NCI-H526 (cell line): Measurements from ENCODE around the gene TSPAN15.

Source experiments
- DNase-seq, 2 experiments: peaks; one replicate each; lab custom pipeline; 2025; lab: John Stamatoyannopoulos, UW

TSPAN15 gene

GRCh38 chr10:69553328-69553727 lies 102.1 kb downstream of the TSPAN15 start:
- no peak for DNase-seq

- no peak for DNase-seq
Measured at GRCh38 chr10:69554611-69555010, 103.3 kb downstream of the TSPAN15 start.
